Stimulated activated CD4-positive, alpha-beta T cell treated with anti-CD3 and anti-CD28 coated beads, TNF-alpha, amount 100 ng/mL, for 4 hours (primary cell): ENCODE measurements around the gene TTC29.
"Not testable (repeated sequence)": the region's sequence is repeated elsewhere in the genome, so short reads cannot be mapped to it uniquely, and the experiment has no call there.

ENCODE experiments used
- DNase-seq, 3 experiments: peaks; one replicate each; pipeline ENCODE4 v3.0.0-alpha.2; 2020; ENCODE audit warnings: low read depth in 3 of 3

TTC29 gene

DNA sequence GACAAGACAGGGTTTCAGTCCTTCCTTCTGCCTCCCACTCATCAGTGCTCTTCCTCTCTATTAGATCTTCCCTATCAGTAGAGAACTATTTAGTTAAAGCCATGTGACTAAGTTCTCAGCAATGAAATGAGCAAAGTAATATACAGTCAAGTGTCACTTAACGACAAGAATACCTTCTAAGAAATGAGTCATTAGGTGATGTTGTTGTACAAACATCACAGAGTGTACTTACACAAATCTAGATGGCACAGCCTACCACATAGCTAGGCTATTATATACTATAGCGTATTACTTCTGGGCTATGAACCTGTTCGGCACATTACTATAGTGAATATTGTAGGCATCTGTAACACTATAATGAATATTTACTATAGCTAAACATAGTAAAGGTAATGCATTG is 235.7 kb downstream of the TTC29 start:
- no peak for DNase-seq

DNA sequence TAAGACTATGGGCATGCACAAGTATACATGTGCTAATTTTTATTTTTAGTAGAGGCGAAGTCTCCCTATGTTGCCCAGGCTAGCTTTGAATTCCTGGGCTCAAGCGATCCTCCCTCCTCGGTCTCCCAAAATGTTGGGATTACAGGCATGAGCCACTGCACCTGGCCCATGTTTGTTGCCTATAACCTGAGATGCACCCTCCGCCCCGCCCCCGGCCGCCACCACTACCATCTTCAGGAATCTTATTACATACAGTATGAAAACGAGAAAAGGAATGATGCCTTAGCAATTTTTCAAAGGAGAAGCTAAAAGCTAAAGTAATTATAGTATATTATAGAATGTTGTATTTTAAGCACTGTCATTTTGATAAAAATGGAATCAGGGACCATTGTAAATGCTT is 245.8 kb downstream of the TTC29 start:
- no peak for DNase-seq

DNA sequence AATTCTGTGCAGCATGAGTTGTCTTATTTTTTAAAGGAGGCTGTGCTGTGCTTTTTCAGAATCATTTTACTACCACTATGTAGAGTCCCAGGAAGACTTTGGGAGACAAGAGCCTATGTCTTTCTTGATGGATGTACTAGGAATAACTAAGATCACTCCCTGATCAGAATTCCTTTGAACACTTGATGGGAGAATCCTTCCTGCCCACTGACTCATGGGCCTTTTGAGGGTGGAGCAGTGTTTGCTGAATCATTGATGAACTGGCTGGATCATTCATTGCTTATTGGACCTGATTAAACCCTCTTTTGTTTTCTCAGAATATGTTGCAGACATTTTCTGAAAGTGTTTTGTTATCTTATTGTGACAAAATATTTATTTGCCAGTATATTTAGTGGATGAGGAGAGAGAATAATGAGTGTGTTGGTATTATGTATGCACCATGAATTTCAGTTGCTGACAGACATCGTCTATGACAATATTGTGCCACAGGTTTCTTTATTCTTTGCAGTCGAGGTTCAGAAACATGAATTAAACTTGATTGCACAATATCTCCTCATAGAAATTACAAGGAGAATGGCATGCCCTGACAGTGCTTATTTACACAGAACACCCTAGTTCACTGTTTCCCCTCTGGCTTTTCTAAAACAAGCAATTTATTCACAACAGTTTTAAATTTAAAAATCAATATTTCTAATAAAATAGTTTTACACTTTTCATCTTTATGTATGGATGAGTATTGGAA is 270.7 kb downstream of the TTC29 start:
- no peak for DNase-seq

DNA sequence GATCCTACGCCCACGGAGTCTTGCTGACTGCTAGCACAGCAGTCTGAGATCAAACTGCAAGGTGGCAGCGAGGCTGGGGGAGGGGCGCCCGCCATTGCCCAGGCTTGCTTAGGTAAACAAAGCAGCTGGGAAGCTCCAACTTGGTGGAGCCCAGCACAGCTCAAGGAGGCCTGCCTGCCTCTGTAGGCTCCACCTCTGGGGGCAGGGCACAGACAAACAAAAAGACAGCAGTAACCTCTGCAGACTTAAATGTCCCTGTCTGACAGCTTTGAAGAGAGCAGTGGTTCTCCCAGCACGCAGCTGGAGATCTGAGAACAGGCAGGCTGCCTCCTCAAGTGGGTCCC is 281.7 kb downstream of the TTC29 start:
- not testable (repeated sequence) for DNase-seq

DNA sequence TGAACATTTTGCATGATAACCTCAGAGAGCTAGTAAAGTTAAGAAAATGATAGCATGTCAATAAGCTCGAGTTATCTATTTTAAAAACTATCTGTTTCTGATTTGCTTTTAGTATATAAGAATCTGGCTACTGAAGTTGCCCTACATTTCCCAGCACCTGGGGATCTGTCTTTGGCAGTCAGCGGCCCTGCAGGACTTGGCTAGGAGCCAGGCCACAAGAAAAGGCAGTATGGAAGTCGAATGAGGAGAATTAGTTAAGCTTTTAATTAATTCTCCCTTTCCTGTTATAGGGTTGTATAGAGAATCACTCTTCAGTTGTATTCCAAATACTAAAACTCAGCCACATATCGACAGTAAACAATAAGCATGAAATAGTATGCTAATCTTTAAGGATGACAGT is 284.3 kb downstream of the TTC29 start:
- no peak for DNase-seq
